Keratinocyte (primary cell): ENCODE data around the gene NCL. TPM values are rescaled to one million over a fixed set of nuclear protein-coding genes. Genes with fewer than 3 reads are reported as not detected.

Experiments used
- DNase-seq: peaks from one replicate; pipeline ENCODE4 v3.0.0-alpha.2; 2011; ENCODE audit warnings: low read depth, missing footprints, low spot score
- FAIRE-seq: peaks from 2 replicates; lab custom pipeline; 2011; peaks lifted over from hg19 to GRCh38; lab: Jason Lieb, UNC
- H2AFZ ChIP-seq: 2 replicates; pipeline ENCODE4 v1.6.0; 2012; ENCODE audit warnings: low read length, control low read depth, inconsistent platforms; ENCODE audit not compliant: control insufficient read depth
- H3K27ac ChIP-seq: 2 replicates; pipeline ENCODE4 v1.5.1; 2011; ENCODE audit warnings: low read length; ENCODE audit not compliant: control insufficient read depth, insufficient read depth
- H3K27me3 ChIP-seq: 3 replicates; pipeline ENCODE4 v1.6.0; 2011; ENCODE audit warnings: low read length; ENCODE audit not compliant: control insufficient read depth, insufficient read depth; ENCODE audit errors: extremely low read depth
- H3K36me3 ChIP-seq, 2 experiments: 2 replicates in 1 of 2; 3 replicates in 1 of 2; pipeline ENCODE4 v1.5.1; 2011; ENCODE audit warnings: low read length in 2 of 2, mild to moderate bottlenecking in 1 of 2; ENCODE audit not compliant: control insufficient read depth in 2 of 2, insufficient read depth in 2 of 2; ENCODE audit errors: extremely low read depth in 1 of 2
- H3K4me1 ChIP-seq: 3 replicates; pipeline ENCODE4 v1.5.1; 2011; ENCODE audit warnings: low read length; ENCODE audit not compliant: control insufficient read depth, insufficient read depth; ENCODE audit errors: extremely low read depth
- H3K4me2 ChIP-seq: 3 replicates; pipeline ENCODE4 v1.6.0; 2011; ENCODE audit warnings: low read depth, low read length; ENCODE audit not compliant: control insufficient read depth, insufficient read depth; ENCODE audit errors: extremely low read depth
- H3K4me3 ChIP-seq, 3 experiments: fragments of 200-600 bp in 1 of 3; sonication (generic) in 1 of 3; 2 replicates in 2 of 3; 3 replicates in 1 of 3; pipeline ENCODE4 v1.5.1; 2011 to 2016; ENCODE audit warnings: low read length in 3 of 3, mild to moderate bottlenecking in 3 of 3, control low read depth in 2 of 3, inconsistent platforms in 1 of 3, low read depth in 1 of 3, mixed read lengths in 1 of 3, mixed run types in 1 of 3, moderate library complexity in 1 of 3; ENCODE audit not compliant: control insufficient read depth in 2 of 3, insufficient read depth in 2 of 3; ENCODE audit errors: extremely low read depth in 1 of 3
- H3K79me2 ChIP-seq: 2 replicates; pipeline ENCODE4 v1.6.0; 2012; ENCODE audit warnings: low read length; ENCODE audit not compliant: control insufficient read depth, insufficient read depth
- H3K9ac ChIP-seq: 3 replicates; pipeline ENCODE4 v1.6.0; 2011; ENCODE audit warnings: low read length; ENCODE audit not compliant: control insufficient read depth, insufficient read depth; ENCODE audit errors: extremely low read depth
- H3K9me1 ChIP-seq: 3 replicates; pipeline ENCODE4 v1.6.0; 2011; ENCODE audit warnings: low read length; ENCODE audit not compliant: control insufficient read depth, insufficient read depth; ENCODE audit errors: extremely low read depth
- H3K9me3 ChIP-seq: 2 replicates; pipeline ENCODE4 v1.5.1; 2012; ENCODE audit warnings: low read depth, low read length; ENCODE audit not compliant: control insufficient read depth
- H4K20me1 ChIP-seq: 3 replicates; pipeline ENCODE4 v1.6.0; 2011; ENCODE audit warnings: low read length; ENCODE audit not compliant: control insufficient read depth, insufficient read depth; ENCODE audit errors: extremely low read depth
- EZH2 ChIP-seq: IDR thresholded peaks from one replicate; pipeline ENCODE4 v1.6.1; 2012; ENCODE audit warnings: inconsistent platforms, mild to moderate bottlenecking, low read length, moderate library complexity
- dilution Hi-C: fragments of 300-500 bp; cut with MboI; formaldehyde crosslinking; loops from one replicate; pipeline ENCODE4 v1.7.0; 2020; ENCODE audit warnings: low sequenced_read_pairs; ENCODE audit not compliant: extremely low pct_ligation_motif_present
- polyA plus RNA-seq, 5 experiments: library from polyadenylated mRNA; depleted of rRNA in 3 of 5; stranded (reverse) in 3 of 5; stranded (forward) in 1 of 5; unstranded in 1 of 5; fragments of >200 nt; gene quantifications; 1 replicate in 1 of 5; 2 replicates in 3 of 5; 3 replicates in 1 of 5; pipeline versions ENCODE4 v1.2.1 to v1.2.3, GENCODE V29; 2011 to 2012; ENCODE audit warnings: missing spikeins in 2 of 5, low read depth in 1 of 5, low replicate concordance in 1 of 5
- TF ChIP-seq, protein P1 (sequence below), 3 experiments: IDR thresholded peaks in 1 of 3; conservative IDR thresholded peaks in 1 of 3; optimal IDR thresholded peaks in 1 of 3; 2 replicates in 2 of 3; 3 replicates in 1 of 3; pipeline versions ENCODE3 to v1.5.1; 2011; ENCODE audit warnings: low read length in 3 of 3, mild to moderate bottlenecking in 3 of 3, moderate library complexity in 2 of 3, control low read depth in 1 of 3, inconsistent platforms in 1 of 3; ENCODE audit not compliant: insufficient read depth in 2 of 3; ENCODE audit errors: extremely low read depth in 1 of 3

NCL gene
- polyA plus RNA-seq, 1 donor (not counting 4 experiments of a cell fraction or from before 2014, with no cell fraction given) = 247 TPM

DNA sequence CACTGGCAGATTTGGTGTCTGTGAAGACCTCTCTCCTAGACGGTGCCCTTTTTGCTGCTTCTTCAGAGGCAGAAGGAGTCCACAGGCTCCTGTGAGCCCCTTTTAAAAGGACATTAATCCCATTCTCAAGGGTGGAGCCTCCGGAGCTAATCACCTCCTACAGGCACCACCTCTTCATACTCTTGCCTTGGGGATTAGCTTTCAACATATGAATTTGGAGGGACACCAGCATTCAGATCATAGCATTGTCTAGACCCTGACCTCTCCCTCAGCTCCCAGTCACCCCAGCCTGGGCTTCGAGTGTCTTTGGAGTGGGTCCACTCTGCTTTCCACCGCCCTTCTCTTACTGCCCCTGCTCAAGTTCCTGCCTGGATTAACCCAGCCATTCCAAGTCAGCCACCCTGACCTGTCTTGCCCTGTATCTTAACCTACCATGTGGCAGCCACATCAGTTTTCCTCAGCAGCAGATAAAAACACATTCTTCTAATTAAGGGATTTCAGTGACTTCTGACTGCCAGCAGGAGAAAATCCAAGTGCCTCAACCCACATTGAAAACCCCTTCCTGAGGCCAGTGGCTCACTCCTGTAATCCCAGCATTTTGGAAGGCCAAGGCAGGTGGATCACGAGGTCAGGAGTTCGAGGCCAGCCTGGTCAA is 6.1 kb upstream of the NCL start:
- H3K36me3 ChIP-seq = no peaks in the 10 kb centered on the region
- FAIRE-seq (no peak), DNase-seq (no peak)
- no peaks in the 10 kb centered on the region for H3K9me3 ChIP-seq
- no peaks in the 10 kb centered on the region for H3K79me2 ChIP-seq
- H3K4me2 ChIP-seq = no peak overlapping the region
- no peaks in the 10 kb centered on the region for H3K27me3 ChIP-seq
- H4K20me1 ChIP-seq = no peaks in the 10 kb centered on the region
- H3K4me1 ChIP-seq = peaks cover 2% of the 10 kb centered on the region
- no peak overlapping the region for H3K27ac ChIP-seq
- no peaks in the 10 kb centered on the region for H3K9me1 ChIP-seq
- no peak overlapping the region for H3K9ac ChIP-seq
- H2AFZ ChIP-seq = no peak overlapping the region
- TF ChIP-seq EZH2 = no peak
- TF ChIP-seq, protein P1, sequence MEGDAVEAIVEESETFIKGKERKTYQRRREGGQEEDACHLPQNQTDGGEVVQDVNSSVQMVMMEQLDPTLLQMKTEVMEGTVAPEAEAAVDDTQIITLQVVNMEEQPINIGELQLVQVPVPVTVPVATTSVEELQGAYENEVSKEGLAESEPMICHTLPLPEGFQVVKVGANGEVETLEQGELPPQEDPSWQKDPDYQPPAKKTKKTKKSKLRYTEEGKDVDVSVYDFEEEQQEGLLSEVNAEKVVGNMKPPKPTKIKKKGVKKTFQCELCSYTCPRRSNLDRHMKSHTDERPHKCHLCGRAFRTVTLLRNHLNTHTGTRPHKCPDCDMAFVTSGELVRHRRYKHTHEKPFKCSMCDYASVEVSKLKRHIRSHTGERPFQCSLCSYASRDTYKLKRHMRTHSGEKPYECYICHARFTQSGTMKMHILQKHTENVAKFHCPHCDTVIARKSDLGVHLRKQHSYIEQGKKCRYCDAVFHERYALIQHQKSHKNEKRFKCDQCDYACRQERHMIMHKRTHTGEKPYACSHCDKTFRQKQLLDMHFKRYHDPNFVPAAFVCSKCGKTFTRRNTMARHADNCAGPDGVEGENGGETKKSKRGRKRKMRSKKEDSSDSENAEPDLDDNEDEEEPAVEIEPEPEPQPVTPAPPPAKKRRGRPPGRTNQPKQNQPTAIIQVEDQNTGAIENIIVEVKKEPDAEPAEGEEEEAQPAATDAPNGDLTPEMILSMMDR (optimal IDR thresholded peaks at IDR 0.05 in 1 of 3, IDR thresholded peaks at IDR 0.05 in 1 of 3, conservative IDR thresholded peaks at IDR 0.05 in 1 of 3; ENCODE audit: extremely low read depth in 1 of 3, insufficient read depth in 2 of 3, low read length in 3 of 3) = no peak
- dilution Hi-C loops = no loop called here
- H3K4me3 ChIP-seq = no peak overlapping the region

DNA sequence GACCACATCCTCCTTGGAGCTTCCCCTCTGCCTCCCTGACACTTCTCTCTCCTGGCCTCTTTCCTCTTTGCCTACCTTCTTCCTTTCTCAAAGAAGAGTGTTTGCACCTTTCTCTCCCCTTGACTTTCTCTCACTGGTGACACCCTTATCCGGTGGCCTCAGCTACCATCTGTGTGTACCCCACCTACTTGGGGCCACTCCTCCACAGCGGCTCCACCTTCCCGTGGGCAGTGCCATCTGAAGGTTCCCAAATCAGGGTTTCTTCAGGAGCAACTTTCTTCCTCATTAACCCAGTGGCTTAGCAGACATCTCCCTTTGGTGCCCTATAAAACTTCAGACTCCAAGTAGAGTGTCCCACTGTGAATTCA is 5.3 kb upstream of the NCL start:
- H3K79me2 ChIP-seq = no peaks in the 10 kb centered on the region
- H3K9ac ChIP-seq = no peak overlapping the region
- H3K27ac ChIP-seq = no peak overlapping the region
- H3K4me2 ChIP-seq = no peak overlapping the region
- no peak for DNase-seq
- TF ChIP-seq, protein P1 (optimal IDR thresholded peaks at IDR 0.05 in 1 of 3, IDR thresholded peaks at IDR 0.05 in 1 of 3, conservative IDR thresholded peaks at IDR 0.05 in 1 of 3; ENCODE audit: extremely low read depth in 1 of 3, insufficient read depth in 2 of 3, low read length in 3 of 3) = no peak
- TF ChIP-seq EZH2 = no peak
- H3K4me3 ChIP-seq = no peak overlapping the region
- peaks cover 2% of the 10 kb centered on the region for H3K4me1 ChIP-seq
- no peaks in the 10 kb centered on the region for H3K36me3 ChIP-seq
- no peaks in the 10 kb centered on the region for H3K27me3 ChIP-seq
- no peak overlapping the region for H2AFZ ChIP-seq
- no peaks in the 10 kb centered on the region for H3K9me1 ChIP-seq
- FAIRE-seq = no peak
- no peaks in the 10 kb centered on the region for H4K20me1 ChIP-seq
- no peaks in the 10 kb centered on the region for H3K9me3 ChIP-seq
- dilution Hi-C loops = no loop called here
